Sigmoid colon (tissue), 4 donors: Measurements from ENCODE around the gene APC.

Experiments used
- CTCF ChIP-seq, 4 experiments: fragments of 450-650 bp in 3 of 4; fragments of 200-600 bp in 1 of 4; IDR thresholded peaks; one replicate each; pipeline ENCODE4 v1.5.1; 2016 to 2019; ENCODE audit warnings: antibody characterized with exemption in 4 of 4, mild to moderate bottlenecking in 3 of 4, moderate library complexity in 2 of 4
- EP300 ChIP-seq, 4 donors: sonication (generic); formaldehyde crosslinking; IDR thresholded peaks; one replicate each; pipeline ENCODE4 v1.6.1; 2017; ENCODE audit warnings: antibody characterized with exemption in 4 of 4
- POLR2A ChIP-seq, 2 donors: fragments of 450-650 bp; IDR thresholded peaks; one replicate each; pipeline ENCODE4 v1.6.1; 2016; ENCODE audit warnings: antibody characterized with exemption in 2 of 2, mild to moderate bottlenecking in 2 of 2, moderate library complexity in 2 of 2
- POLR2AphosphoS5 ChIP-seq, 4 donors: sonication (generic); formaldehyde crosslinking; IDR thresholded peaks; one replicate each; pipeline ENCODE4 v1.6.1; 2017; ENCODE audit warnings: antibody characterized with exemption in 4 of 4

GRCh38 chr5:112742424-112742823 lies 4.7 kb downstream of the APC start:
- no peak for TF ChIP-seq CTCF (IDR thresholded peaks at IDR 0.05)
- no peak for TF ChIP-seq POLR2AphosphoS5 (IDR thresholded peaks at IDR 0.05)
- no peak for TF ChIP-seq EP300 (IDR thresholded peaks at IDR 0.05)
- no peak for TF ChIP-seq POLR2A (IDR thresholded peaks at IDR 0.05)
